Tibial nerve (tissue), 3 donors: ENCODE data around the gene COL4A2.

ENCODE experiments used
- EP300 ChIP-seq, 2 donors: sonication (generic); formaldehyde crosslinking; IDR thresholded peaks; one replicate each; pipeline ENCODE4 v1.6.1; 2017; ENCODE audit warnings: antibody characterized with exemption in 2 of 2, mild to moderate bottlenecking in 1 of 2
- POLR2A ChIP-seq, 2 donors: fragments of 450-650 bp; IDR thresholded peaks; one replicate each; pipeline ENCODE4 v1.6.1; 2017; ENCODE audit warnings: antibody characterized with exemption in 2 of 2, mild to moderate bottlenecking in 2 of 2, moderate library complexity in 2 of 2

DNA sequence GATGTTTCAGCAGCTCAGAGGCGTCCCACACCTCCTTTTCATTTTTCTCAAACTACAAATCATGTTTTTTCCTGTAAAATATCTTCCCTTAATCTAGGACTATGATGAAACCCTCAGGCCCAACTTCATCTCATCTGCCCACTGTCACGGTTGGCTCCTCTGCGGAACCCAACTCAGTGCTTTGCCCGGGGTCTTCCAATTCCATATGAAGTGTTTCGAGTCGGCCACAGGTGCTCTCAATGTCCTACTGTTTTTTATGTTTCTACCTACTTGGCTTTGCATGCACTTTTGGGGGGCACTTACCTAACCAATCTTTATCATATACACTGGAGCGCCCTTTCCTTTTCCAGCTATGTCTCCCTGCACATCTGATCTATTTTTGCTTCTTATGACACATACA lies 28.2 kb upstream of the COL4A2 start:
- TF ChIP-seq EP300 (IDR thresholded peaks at IDR 0.05), result no peak
- TF ChIP-seq POLR2A (IDR thresholded peaks at IDR 0.05), result no peak
